ENCODE measurements around the gene KCNG2. TPM values are rescaled to one million over a fixed set of nuclear protein-coding genes. Genes with fewer than 3 reads are reported as not detected.
A peak's percentile ranks its signal among the peaks of the same experiment; 100 is the strongest.

Gene KCNG2
- total RNA-seq, 1 donor from 2014 or later = 0.22 TPM

GRCh38 chr18:79911344-79912270 is 113.9 kb downstream of the KCNG2 start:
- DNase-seq (ENCODE audit: low spot score) = peak; percentile 56
- intact Hi-C loops (cut with DNase I) = no loop called here
- ATAC-seq = no peak

GRCh38 chr18:79912409-79912991 is 114.8 kb downstream of the KCNG2 start:
- intact Hi-C loops (cut with DNase I) = no loop called here
- ATAC-seq (no peak), DNase-seq (ENCODE audit: low spot score) (no peak)

- intact Hi-C loops (cut with DNase I) = no loop called here
- DNase-seq (ENCODE audit: low spot score) (peak; percentile 50), ATAC-seq (no peak)
These were observed 115.5 kb downstream of the KCNG2 start for GRCh38 chr18:79912994-79913831.

GRCh38 chr18:79914614-79915160 is 116.9 kb downstream of the KCNG2 start:
- DNase-seq (ENCODE audit: low spot score) (peak; percentile 33), ATAC-seq (no peak)
- intact Hi-C loops (cut with DNase I) = no loop called here

GRCh38 chr18:79915161-79916127 is 117.7 kb downstream of the KCNG2 start:
- DNase-seq (ENCODE audit: low spot score) (peak; percentile 45), ATAC-seq (peak; percentile 6)
- intact Hi-C loops (cut with DNase I) = no loop called here

GRCh38 chr18:79916128-79916494 is 118.4 kb downstream of the KCNG2 start:
- peak; percentile 35 for DNase-seq (ENCODE audit: low spot score)
- intact Hi-C loops (cut with DNase I) = no loop called here
- ATAC-seq = no peak

- intact Hi-C loops (cut with DNase I) = no loop called here
- DNase-seq (ENCODE audit: low spot score) = peak; percentile 40
These were observed 118.9 kb downstream of the KCNG2 start for GRCh38 chr18:79916546-79917168.

GRCh38 chr18:79917169-79917852 is 119.6 kb downstream of the KCNG2 start:
- intact Hi-C loops (cut with DNase I) = no loop called here
- DNase-seq (ENCODE audit: low spot score) = peak; percentile 51
- no peak for ATAC-seq

More at GRCh38 chr18:79916546-79917168, 118.9 kb downstream of the KCNG2 start:
- ATAC-seq = no peak

GRCh38 chr18:79917853-79918614 is 120.3 kb downstream of the KCNG2 start:
- intact Hi-C loops (cut with DNase I) = no loop called here
- DNase-seq (ENCODE audit: low spot score) = peak; percentile 35
- peak; percentile 24 for ATAC-seq

- ATAC-seq = peak; percentile 23
- peak; percentile 50 for DNase-seq (ENCODE audit: low spot score)
- intact Hi-C loops (cut with DNase I) = no loop called here
These were observed 120.9 kb downstream of the KCNG2 start for GRCh38 chr18:79918615-79919011.

- intact Hi-C loops (cut with DNase I) = no loop called here
- DNase-seq (ENCODE audit: low spot score) = peak; percentile 51
- ATAC-seq = no peak
These were observed 121.4 kb downstream of the KCNG2 start for GRCh38 chr18:79919089-79919488.

- ATAC-seq (no peak), DNase-seq (ENCODE audit: low spot score) (peak; percentile 45)
- intact Hi-C loops (cut with DNase I) = no loop called here
These were observed 124.5 kb downstream of the KCNG2 start for GRCh38 chr18:79921984-79922965.

GRCh38 chr18:79922971-79923411 is 125.3 kb downstream of the KCNG2 start:
- intact Hi-C loops (cut with DNase I) = no loop called here
- no peak for ATAC-seq
- DNase-seq (ENCODE audit: low spot score) = peak; percentile 47

GRCh38 chr18:79923896-79924585 is 126.3 kb downstream of the KCNG2 start:
- intact Hi-C loops (cut with DNase I) = no loop called here
- ATAC-seq (no peak), DNase-seq (ENCODE audit: low spot score) (peak; percentile 42)

All from sciatic nerve (tissue), 2 donors.